NCI-H345 (cell line): Measurements from ENCODE around the gene ADAM30.
A peak's percentile ranks its signal among the peaks of the same experiment; 100 is the strongest.
"Not testable (repeated sequence)": the region's sequence is repeated elsewhere in the genome, so short reads cannot be mapped to it uniquely, and the experiment has no call there.

ENCODE experiments used
- DNase-seq: peaks from one replicate; lab custom pipeline; 2025; lab: John Stamatoyannopoulos, UW

Gene ADAM30

GRCh38 chr1:119873135-119874015 lies 22.9 kb downstream of the ADAM30 start:
- DNase-seq, result no peak

GRCh38 chr1:119871881-119872280 lies 24.4 kb downstream of the ADAM30 start:
- no peak for DNase-seq

DNA sequence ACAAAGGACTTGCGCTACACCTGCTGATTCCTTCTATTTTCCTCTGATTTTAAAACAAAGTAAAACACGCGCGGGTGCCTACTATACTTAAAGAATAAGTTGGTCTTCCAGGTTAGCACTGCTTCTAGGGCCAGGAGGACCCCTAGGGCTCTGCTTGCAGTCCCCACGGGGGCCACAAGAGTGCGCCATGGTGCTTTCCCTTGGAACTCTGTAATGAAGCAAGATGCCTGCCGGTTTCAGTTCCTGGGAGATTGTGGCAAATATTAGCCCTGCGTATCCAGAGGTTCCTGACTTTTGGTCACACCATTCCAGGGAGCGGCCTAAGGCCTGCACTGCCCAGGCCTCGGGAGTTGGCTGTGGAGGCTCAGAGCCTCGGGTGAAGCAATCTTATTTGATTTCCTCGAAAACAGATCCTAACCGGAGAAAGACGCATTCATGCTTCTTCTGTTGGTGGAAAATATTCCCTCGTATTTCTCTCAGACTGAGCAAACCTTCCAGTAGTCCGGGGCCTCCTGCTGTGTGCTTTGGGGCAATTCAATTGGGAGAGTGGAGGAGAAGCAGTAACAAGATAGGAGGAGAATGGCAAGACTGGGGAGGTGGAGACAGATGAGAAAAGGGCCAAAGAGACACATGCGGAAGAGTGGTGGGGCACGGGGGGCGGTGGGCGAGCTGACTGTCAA lies 25.3 kb downstream of the ADAM30 start:
- peak; percentile 73 for DNase-seq

- no peak for DNase-seq
Measured at GRCh38 chr1:119869995-119870394, 26.3 kb downstream of the ADAM30 start.

GRCh38 chr1:119868176-119868575 lies 28.1 kb downstream of the ADAM30 start:
- no peak for DNase-seq

DNA sequence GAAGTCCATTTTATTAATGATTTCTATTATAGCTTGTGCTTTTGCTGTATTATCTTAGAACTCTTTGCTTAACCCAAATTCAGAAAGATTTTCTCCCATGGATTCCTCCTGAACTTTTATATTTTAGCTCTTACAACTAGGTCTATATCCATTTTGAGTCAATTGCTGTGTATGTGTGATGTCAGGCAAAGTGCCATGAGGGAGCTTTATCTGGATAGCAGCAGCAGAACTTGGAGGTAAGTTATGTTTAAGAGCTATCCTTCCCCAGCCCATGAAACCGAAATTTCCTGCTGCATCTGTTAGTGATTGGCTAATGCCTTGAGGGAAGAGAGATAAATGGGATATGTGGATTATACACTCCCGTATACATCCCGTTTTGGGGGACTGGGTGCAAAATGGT lies 29.9 kb downstream of the ADAM30 start:
- DNase-seq, result no peak

DNA sequence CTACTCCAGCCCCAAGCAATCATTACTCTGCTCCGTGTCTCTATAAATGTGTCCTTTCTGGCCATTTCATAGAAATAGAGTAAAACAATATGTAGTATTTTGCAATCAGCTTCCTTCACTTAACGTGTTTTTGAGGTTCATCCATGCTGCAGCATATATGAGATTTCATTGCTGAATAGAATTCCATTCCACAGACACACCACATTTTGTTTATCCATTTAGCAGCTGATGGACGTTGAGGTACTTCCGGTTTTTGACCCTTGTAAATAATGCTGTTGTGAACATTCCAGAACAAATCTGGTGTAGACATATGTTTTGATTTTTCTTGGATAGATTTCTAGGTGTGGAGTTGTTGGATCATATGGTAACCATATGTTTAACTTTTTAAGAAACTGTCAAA lies 30.7 kb downstream of the ADAM30 start:
- DNase-seq, result no peak

GRCh38 chr1:119862276-119862675 lies 34.0 kb downstream of the ADAM30 start:
- no peak for DNase-seq

DNA sequence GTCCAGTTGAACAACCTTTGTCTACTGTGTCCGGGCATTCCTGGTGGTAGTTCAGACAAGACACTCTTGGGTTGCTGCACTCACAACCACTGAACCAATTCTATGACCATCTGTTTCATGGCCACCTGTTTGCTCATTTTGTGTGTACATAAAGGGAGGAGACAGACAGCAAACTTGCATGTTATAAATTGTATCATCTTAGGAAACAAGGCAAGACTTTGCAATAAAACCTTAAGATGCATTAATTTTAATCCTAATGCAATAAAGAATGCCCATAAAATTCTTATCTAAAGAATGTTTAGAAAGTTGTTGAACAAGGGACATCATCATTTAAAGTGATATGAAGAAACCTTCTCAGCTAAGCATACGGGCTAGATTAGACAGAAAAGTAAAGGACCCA lies 34.8 kb downstream of the ADAM30 start:
- DNase-seq, result no peak

DNA sequence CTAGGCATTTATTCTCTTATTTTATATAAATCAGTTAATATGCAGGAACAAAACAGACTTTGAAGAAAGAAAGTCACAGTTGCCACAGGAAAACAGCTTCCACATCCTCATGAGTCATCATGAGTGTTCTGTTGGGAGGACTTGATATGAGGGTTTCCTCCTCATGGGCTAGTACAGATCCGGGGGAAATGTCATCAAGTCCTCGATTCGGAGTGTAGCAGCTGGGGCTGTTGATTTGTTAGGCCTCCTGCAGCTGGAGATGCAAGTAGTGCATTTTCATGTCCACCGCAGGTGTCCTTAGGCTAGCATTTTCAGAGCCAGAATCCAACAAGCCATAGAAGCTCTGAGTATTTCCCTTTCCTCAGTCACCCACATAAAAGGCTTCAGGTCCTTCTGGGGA lies 36.7 kb downstream of the ADAM30 start:
- peak; percentile 28 for DNase-seq

GRCh38 chr1:119858556-119859214 lies 37.6 kb downstream of the ADAM30 start:
- DNase-seq, result not testable (repeated sequence)

DNA sequence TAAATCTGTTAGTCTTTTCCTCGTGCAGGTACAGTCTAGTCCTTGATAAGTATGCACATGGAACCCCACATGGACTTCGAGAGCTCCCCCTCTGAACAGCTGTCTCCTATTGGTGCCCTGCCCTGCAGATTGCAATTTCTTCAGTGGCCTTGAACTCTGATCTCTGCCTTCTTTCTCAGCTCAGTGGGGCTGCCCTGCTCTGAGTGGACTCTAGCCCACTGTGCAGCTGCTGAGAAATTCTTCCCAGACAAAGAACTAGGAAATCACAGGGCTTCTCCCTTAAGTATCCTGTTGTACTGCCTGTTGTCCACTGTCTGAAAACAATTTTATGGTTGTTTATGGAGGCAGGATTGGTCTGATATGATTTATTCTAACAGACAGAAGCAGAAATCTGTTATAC lies 38.2 kb downstream of the ADAM30 start:
- DNase-seq, result no peak

GRCh38 chr1:119853155-119853554 lies 43.2 kb downstream of the ADAM30 start:
- DNase-seq, result no peak

- not testable (repeated sequence) for DNase-seq
Measured at GRCh38 chr1:119844206-119844605, 52.1 kb downstream of the ADAM30 start.
